Activated CD8-positive, alpha-beta memory T cell treated with anti-CD3 and anti-CD28 coated beads for 1 hour (primary cell): Measurements from ENCODE around the gene FBF1.

ENCODE experiments used
- DNase-seq, 2 donors: peaks; one replicate each; pipeline ENCODE4 v3.0.0-alpha.2; 2020; ENCODE audit warnings: low read depth in 1 of 2; ENCODE audit errors: extremely low read depth in 1 of 2

The FBF1 gene

GRCh38 chr17:75959051-75959838 lies 18.4 kb upstream of the FBF1 start:
- DNase-seq: no peak

GRCh38 chr17:75950855-75951554 lies 10.2 kb upstream of the FBF1 start:
- no peak for DNase-seq

GRCh38 chr17:75950421-75950820 lies 9.6 kb upstream of the FBF1 start:
- DNase-seq: no peak

GRCh38 chr17:75945211-75945610 lies 4.4 kb upstream of the FBF1 start:
- DNase-seq: no peak

GRCh38 chr17:75943491-75943890 lies 2.6 kb upstream of the FBF1 start:
- no peak for DNase-seq

- DNase-seq: no peak
Measured at GRCh38 chr17:75942473-75942872, 1.6 kb upstream of the FBF1 start.

GRCh38 chr17:75941442-75941819 lies 589 bp upstream of the FBF1 start:
- DNase-seq: no peak

- DNase-seq: no peak
Measured at GRCh38 chr17:75937652-75938051, 3.2 kb downstream of the FBF1 start.

- DNase-seq: no peak
Measured at GRCh38 chr17:75933808-75934207, 7.0 kb downstream of the FBF1 start.

GRCh38 chr17:75932852-75933251 lies 8.0 kb downstream of the FBF1 start:
- DNase-seq: no peak

GRCh38 chr17:75931062-75931461 lies 9.8 kb downstream of the FBF1 start:
- no peak for DNase-seq

GRCh38 chr17:75927286-75927922 lies 13.4 kb downstream of the FBF1 start:
- DNase-seq: no peak

- DNase-seq: no peak
Measured at GRCh38 chr17:75926456-75926855, 14.4 kb downstream of the FBF1 start.

GRCh38 chr17:75925912-75926311 lies 14.9 kb downstream of the FBF1 start:
- no peak for DNase-seq

GRCh38 chr17:75925103-75925502 lies 15.7 kb downstream of the FBF1 start:
- DNase-seq: no peak

- DNase-seq: no peak
Measured at GRCh38 chr17:75922963-75923874, 17.6 kb downstream of the FBF1 start.

- no peak for DNase-seq
Measured at GRCh38 chr17:75922173-75922961, 18.5 kb downstream of the FBF1 start.

GRCh38 chr17:75921596-75921995 lies 19.2 kb downstream of the FBF1 start:
- no peak for DNase-seq

- DNase-seq: no peak
Measured at GRCh38 chr17:75920045-75920560, 20.7 kb downstream of the FBF1 start.

GRCh38 chr17:75919611-75920010 lies 21.2 kb downstream of the FBF1 start:
- no peak for DNase-seq
